HG02870 (cell line): ENCODE measurements around the gene DEFB113.
"Not testable (repeated sequence)": the region's sequence is repeated elsewhere in the genome, so short reads cannot be mapped to it uniquely, and the experiment has no call there.

Source experiments
- ATAC-seq: cut with Tn5 transposase; IDR thresholded peaks from one replicate; pipeline ENCODE4 v1.9.1; 2021; ENCODE audit warnings: mild to moderate bottlenecking, moderate library complexity; ENCODE audit not compliant: unreplicated experiment

DEFB113 gene, protein sequence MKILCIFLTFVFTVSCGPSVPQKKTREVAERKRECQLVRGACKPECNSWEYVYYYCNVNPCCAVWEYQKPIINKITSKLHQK

DNA sequence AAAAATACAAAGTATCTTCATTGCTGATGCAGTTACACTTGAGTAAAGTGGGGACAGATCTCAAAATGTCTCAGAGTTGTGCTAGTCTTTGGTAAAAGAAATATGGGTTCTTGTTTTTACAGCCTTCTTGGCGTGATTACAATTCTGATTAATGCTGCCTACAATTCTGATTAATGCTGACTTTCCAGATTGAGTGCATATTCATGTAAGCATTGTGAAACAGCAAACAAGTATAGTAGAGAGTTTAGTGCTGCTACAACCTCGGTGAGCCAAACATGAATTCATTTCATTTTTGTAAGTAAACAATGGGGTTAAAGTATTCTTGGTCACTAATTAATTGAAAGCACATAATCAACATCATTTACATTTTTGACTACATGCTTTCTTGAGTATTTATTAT is at the start of gene DEFB113:
Gene DEFB113, minus strand, starts transcription at position 21 of the 400 bp plus-strand sequence. Its CDS starts 0 bp downstream, at position 21.
- ATAC-seq = no peak

DNA sequence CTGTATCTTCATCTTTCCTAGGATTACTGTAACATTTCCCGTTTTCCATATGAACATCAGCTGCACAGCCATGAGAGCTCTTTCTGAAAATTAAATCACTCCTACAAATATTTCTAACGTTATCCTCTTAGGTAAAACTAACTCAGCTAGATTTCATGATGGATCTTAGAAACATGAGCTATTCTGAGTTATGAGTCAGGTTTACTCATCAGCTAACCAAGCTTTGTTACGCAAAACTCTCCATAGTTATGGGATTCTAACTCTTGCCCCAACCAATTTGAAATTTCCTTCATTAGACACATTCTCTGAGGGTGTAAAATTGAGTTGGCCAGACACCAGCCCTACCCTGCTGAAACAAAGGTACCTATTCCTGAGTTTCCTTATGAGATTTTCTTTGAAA is 38.4 kb upstream of the DEFB113 start:
- no peak for ATAC-seq

DNA sequence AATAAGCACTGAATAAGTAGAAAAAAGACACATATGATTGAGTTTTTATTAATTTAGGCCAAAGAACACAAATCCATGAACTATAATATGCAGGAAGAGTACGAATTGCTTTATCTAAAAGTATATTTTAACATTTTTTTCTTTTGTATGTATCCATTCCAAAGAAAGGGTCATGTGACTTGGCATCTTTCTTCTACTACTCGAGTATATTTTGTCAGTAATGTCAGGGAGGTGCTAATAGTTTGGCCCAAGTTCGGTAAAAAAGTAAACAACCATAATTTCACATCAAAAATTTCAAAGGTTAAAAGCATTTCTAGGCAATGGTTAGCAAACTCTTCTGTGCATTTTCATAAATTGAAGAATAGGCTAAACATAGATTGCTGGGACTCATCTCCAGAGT is 33.7 kb upstream of the DEFB113 start:
- no peak for ATAC-seq

DNA sequence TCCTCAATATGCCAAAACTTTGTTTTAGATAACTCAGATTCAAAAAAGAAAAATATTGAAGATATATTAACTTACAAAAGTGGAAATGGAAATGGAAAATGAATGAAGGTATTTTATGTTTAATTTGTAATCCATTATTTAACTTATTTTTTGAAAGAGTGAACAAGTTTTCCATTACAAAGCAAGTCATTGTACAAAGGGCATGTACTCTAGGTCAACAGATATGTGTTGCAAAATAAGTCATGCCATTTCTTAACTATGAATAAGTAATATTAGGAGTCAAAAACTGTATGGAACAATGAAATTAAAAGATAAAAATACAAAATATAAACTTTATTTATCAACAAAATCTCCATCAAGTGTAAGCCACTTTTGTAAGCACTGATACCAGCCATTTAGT is 25.9 kb upstream of the DEFB113 start:
- no peak for ATAC-seq

DNA sequence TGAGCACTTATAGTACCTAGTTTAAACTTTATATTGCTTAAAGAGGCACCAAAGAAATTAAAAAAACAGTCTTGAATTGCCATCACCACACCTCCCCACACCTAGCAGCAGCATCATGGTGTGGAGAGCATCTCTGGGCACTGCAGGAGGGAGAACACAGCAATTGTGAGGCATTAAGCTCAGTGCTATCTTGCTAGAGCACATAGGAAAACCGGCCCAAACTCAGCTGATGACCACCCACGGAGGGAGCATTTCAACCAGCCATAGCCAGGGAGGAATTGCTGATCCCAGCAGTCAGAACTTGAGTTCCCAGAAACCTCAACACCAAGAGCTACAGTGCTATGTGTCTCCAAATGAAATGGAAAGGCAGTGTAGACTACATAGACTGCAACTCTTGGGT is 19.5 kb upstream of the DEFB113 start:
- no peak for ATAC-seq

DNA sequence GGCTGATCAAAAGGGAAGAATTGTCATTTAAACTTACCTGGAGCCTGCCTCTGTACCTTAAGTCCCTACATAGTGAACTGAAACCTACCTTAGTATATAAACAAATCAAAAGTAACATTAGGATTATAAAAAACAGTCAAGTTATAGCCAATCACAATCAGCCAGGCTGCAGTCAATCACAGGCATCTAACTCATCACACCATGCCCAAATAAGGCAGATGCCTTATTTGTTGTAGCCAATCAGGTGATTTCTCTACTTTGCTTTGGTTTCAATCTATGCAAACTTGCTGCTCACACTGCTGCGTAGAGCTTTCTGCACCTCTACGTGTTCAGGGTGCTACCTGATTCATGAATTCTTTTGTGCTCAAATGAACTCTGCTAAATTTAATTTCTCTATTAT is 18.3 kb upstream of the DEFB113 start:
- no peak for ATAC-seq

DNA sequence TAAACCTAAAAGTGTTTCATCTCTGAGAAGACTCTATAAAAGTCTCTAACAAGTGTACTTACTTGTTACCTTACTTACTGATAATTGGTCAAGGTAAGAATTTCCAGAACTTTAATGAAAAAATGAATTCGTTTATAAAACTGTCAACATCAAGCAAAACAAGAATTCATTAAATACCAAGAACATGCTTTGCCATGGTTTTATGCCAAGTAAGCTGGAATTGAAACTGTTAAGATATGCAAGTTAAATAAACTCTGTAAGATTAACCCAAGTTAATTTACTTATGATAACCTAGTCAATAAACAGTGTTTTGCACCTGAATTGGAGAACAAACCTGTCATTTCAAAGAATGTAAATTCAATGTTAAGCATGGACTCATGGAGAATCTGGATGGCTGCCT is 17.1 kb upstream of the DEFB113 start:
- ATAC-seq = no peak

DNA sequence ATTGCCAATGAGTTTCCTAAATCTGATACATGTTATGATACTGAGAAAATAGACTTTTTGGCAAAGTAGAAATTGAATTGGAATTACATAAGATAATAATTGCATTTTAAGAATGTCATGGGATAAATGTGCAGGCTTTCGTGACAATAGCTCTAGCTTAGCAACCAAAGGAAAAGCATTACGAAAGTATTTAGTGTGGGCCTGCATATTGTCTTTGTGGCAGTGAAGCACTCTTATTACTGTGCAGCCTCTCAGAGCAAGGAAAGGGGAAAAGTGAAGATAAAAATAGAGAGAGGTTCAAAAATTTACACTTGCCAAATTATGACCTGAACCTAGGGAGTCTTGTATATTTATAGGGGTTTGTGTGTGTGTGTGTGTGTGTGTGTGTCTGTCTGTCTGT is 12.6 kb upstream of the DEFB113 start:
- no peak for ATAC-seq

DNA sequence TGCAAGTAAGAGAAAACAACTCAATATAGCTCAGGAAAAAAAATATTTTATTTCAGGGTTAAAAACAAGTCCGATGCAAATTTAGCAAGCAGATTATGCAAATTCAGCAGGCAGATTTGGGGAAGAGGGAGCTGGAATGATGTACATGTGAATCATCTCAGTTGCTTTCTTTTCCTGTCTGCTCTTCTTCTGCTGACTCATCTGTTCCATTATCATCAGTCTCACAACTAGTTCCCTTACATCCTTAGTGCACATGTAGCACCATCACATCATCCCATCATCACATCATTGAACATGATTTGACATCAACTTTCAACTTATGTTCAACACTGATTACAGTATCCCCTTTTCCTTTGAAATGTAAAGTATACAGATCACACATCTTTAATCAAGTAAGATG is 11.5 kb upstream of the DEFB113 start:
- peak; percentile 72 for ATAC-seq

DNA sequence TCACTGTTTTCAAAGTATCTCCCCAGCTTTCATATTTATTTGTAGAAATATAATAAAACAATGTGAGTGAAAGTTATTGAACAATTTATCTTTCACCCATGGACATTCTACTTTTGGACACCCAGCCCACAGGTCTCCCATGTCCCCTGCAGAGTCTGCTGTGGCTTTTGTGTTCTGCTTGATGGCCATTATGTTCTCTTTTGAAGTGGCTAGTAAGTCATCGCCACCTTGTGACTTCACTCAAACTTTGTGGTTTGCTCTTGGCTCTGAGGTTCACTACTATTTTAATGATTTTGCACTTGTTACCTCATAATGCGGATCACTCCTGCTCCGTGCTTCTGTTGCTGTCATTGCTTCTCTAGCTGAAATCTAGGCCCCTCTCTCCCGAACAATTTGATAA is 10.2 kb upstream of the DEFB113 start:
- peak; percentile 50 for ATAC-seq

DNA sequence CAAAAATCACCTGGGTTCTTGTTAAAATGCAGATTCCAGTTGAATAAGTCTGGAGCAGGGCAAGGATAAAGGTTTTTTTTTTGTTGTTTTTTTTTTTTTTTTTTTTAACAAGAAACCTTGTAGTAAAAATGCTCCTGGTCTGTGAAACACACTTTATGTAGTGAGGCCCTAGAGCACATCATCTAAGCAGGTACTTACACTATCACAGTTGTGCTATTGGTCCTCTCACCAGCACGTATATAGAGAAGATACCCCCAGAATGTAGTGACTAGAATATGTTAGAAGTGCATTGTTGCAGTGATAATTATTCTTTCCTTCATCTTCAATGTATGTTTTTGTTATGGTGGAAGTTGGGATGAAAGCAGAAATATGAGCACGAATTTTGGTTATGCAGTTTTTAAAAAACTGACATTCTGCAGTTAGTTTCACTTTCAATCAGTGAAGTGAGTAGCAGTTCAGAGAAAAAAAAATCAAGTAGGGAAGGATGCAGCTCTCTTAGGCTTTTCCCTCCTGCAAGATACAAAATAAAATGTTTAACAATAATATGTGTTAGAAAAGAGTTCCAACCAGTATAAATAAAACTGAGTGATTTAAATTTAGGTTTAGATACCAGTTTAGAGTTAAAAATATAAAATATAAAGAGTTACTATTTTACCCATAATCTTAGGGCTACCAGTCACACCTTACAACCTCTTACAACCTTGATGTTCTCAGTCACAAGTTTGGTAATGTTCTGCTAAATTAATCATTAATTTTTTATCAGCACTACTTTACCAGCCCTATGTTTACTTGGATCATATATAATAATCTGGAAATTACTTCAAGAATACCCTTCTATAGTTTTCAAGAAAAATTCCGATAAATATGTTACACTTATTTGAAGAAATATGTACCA is 9.2 kb upstream of the DEFB113 start:
- peak; percentile 30 for ATAC-seq

DNA sequence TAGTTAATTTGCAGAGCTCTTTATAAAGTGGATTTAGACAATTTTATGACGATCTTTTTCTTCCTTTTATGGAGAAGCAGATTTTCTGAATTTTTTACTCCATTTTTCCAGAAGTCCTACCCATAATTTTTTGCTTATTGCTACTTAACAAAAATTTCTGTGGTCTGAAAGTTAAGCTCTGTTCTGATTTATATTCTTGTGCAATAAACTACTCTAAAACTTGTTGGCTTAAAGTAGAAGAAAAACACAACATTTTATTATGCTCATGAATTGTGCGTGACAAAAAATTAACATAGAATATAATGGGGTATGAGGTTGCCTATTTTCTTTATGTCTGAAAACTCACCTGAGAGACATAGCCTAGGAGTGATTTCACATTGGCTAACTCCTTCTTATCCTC is 2.6 kb downstream of the DEFB113 start:
- ATAC-seq = no peak

DNA sequence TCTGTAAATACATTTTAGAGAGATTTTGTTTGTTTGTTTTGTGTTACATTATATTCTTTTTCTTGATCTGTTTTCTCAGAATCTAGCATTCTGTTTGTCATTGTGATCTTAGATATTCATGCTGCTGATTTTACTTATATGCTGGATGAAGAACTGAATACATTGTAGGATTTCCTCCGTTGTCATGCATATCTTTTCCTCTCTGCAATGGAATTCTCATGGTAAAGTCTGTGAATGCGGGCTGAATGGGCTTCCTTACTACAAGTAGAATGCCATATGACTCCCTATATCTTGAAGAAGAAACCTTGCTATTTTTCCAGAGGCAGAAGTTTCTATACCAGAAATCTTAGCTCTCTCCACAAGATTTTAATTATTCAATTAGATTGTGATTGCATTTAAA is 3.1 kb downstream of the DEFB113 start:
- ATAC-seq = no peak

DNA sequence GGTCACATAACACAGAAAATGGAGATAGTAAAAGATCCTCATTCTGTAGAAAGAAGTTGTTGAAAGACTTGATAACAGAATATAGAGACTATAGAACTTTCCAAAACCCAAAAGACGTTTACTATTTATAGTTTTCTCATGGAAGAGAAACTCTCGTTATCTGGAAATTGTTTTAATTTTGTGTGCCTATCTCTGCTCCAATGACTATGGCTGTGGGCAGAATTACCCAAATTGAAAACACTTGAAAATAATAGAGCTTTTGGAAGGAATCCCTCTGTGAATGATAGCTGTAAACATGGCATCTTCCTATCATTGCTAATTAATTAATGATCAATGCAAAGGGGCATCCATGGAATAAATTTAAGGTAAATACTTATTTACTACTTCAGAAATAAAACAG is 5.4 kb downstream of the DEFB113 start, which contains the start of gene DEFB114:
Gene DEFB114, minus strand, starts transcription at position 101 of the 400 bp plus-strand sequence. Its CDS starts 59 bp downstream, at position 42.
- ATAC-seq = no peak

DNA sequence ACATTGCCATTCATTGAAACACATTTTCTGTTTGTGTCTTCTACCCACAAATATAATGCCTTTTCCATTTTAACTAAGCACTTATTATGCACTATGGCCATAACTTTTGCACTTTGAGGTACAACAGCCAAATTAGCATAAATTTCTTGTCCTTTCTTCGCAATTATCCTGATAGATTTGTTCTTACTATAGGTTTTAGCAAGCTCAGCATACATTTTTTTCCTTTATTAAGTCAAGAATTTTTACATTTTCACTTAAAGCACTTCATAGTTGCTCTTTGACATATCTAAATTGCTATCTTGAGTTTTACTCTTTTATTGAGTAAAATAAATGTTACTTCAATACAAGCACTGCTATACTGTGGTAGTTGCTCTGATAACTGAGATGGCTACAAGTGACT is 11.2 kb downstream of the DEFB113 start:
- ATAC-seq = no peak

DNA sequence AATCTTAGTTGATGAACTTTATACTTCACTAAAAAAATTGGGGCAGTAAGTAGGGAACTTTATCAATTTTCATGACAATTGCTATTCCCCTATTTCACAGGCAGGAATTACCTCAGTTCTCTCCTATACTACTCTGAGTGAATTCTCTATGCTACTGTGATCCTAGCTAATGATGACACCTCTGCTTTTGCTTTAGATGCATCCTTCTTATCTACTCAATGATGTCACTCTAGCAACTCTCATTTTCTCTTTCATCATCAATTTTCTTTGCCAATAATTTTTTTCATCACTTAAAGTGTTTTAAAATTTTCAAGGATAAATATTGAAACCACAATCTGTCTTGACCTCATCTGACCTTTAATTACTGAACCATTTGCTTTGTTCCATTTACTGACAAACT is 13.6 kb downstream of the DEFB113 start:
- ATAC-seq = no peak

DNA sequence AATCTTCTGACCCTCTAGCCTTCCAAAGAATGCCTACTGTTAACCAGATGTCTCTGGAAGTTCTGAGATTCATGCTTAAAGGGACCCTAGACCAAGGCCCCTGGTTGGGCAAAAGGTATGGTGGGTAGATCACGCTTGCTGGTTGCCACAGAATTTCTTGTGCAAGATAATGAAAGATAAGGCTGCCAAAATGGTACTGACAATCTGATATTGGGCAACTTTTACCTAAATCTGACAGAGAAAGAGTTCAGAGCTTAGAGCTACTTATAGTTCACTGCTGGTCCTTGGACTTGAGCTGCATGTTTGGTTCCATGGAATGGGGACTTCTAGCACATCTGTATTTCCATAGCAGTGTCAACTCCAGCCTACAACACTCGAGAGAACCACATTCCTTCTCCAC is 17.5 kb downstream of the DEFB113 start:
- no peak for ATAC-seq

DNA sequence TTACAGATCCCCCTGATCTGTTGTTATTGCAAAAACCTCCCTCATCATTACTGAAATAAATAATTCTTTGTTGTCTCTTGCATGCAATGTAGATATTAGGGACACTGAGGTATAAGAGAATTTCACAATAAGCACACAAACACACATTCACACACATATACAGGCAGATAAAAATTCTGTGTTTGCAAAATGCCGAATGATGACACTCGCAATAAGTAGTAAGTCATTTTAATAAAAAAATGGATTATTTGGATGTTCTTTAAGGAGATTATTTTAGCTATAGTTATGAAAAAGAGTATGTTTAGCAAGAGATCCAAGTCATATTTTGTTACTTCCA is 19.0 kb downstream of the DEFB113 start:
- no peak for ATAC-seq

DNA sequence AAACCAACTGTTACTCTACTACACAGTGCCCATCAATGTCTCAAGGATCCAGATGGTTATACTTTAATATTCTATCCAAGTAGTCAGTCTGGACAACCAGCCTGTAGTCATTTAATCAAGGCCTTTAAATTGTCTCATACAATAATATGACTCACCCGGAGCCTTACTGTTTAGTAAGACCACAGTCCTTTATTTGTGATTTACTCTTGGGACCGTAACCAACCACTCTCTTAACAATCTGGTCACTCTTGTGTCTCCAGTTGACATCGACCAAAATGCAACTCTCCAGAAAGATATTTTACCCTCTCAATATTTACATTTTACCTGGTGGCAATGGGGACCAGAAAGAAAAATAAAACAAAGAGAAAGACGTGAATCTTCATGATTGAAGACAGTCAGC is 20.4 kb downstream of the DEFB113 start:
- ATAC-seq = no peak

DNA sequence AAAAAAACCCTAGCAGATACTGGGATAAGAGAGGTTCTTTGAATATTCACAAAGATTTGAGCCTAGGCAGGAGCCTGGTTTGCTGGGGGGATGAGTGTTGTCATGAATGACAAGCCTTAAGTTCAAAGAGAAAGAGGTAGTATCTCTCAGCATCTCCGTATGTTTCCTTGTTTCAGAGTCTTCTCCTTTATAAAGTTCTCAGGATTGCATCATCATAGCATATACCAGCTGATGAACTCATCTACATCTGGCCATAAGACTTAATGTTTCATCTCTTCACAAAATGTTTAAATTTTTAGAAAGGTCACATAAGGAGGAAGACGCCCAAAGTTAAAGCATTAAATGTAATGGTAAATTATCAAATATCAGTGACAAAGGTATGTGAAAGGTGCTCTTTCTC is 22.6 kb downstream of the DEFB113 start:
- ATAC-seq = no peak

DNA sequence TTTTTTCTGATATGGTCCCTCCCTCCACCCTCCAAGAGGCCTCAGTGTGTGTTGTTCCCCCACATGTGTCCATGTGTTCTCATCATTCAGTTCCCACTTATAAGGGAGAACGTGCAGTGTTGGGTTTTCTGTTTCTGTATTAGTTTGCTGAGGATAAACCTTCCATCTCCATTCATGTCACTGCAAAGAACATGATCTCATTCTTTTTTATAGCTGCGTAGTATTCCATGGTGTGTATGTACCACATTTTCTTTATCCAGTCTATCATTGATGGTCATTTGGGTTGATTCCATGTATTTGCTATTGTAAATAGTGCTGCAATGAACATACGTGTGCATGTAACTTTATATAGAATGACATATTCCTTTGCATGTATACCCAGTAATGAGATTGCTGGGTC is 25.4 kb downstream of the DEFB113 start:
- ATAC-seq = not testable (repeated sequence)

DNA sequence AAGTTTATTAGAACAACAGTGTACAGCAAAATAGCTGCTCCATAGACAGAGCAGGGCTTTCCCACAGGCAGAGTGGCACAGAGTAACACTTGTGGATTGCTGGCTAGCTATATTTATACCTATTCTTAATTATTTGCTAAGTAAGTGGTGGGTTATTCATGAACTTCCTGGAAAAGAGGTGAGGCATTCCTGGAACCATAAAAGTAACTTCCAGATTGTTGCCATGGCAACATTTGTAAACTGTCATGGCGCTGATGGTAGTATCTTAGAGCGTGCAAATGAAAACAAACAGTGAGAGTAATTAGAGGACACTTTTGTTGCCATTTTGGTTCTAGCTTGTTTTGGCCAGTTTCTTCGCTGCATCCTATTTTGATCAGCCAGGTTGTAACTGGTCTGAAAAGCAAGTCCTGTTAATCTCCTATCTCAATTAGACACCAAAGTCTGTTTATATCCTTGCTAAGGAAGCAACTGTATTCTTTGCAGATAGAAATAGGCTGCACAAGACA is 29.4 kb downstream of the DEFB113 start:
- no peak for ATAC-seq

DNA sequence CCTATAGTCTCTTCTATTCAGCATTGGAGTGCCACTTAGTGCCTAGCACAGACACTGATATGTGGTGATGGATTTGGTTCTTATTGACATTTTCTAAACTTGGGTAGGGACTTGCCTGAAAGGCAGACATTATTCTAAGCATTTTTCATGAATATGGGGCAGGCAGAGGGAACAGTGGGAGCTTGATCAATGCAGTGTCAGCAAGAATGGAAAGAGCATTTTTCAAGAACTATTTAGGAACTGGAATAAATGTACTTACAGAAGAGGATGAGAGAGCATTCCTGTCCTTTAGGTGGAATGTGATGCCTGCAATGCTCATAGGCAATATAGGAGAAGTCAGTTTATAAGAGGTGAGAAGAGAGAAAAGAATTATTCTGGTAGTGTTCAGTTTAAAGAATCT is 31.6 kb downstream of the DEFB113 start:
- ATAC-seq = no peak
